GM21367 (cell line): ENCODE measurements around the gene STX16.
"Not testable (repeated sequence)": the region's sequence is repeated elsewhere in the genome, so short reads cannot be mapped to it uniquely, and the experiment has no call there.

Experiments
- ATAC-seq: cut with Tn5 transposase; IDR thresholded peaks from one replicate; pipeline ENCODE4 v1.9.1; 2021; ENCODE audit not compliant: unreplicated experiment

Gene STX16

DNA sequence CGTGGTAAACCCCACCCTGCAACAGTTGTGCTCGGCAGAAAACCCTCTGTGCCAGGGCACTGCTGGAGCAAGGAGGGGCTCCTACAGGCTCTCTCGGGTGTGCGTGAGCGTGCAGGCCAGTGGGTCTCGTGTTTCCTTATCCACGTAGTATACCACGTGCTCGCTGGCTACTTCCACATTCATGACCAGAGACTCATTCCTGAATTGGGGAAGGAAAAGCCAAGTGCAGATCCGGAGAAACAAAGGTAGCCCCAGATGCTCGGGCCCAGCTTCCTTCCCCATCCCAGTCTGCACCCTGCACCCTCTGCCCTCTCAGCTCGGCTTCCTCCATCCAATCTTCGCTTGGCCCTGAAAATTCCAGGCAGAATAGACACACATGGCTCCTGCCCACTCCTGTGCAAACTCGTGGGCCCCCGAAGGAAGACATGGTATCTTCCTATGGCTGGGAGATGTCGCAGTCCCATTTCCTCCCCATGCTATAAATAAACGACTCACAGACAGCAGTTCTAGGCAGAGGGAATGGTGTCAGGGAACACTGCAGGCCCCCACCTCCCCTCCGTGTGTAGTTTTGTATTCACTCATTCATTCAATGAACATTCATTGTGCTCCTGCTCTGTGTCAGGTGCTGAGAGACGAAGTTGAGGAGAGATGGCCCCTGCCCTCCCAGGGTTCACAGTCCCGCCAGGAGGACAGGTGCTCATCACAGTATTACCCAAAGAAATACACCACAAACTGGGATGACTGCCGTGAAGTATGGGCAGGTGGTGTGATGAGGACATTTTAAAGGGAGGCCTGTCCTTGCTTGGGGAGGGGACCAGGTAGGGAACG, 71.1 kb downstream of the STX16 start:
- no peak for ATAC-seq

DNA sequence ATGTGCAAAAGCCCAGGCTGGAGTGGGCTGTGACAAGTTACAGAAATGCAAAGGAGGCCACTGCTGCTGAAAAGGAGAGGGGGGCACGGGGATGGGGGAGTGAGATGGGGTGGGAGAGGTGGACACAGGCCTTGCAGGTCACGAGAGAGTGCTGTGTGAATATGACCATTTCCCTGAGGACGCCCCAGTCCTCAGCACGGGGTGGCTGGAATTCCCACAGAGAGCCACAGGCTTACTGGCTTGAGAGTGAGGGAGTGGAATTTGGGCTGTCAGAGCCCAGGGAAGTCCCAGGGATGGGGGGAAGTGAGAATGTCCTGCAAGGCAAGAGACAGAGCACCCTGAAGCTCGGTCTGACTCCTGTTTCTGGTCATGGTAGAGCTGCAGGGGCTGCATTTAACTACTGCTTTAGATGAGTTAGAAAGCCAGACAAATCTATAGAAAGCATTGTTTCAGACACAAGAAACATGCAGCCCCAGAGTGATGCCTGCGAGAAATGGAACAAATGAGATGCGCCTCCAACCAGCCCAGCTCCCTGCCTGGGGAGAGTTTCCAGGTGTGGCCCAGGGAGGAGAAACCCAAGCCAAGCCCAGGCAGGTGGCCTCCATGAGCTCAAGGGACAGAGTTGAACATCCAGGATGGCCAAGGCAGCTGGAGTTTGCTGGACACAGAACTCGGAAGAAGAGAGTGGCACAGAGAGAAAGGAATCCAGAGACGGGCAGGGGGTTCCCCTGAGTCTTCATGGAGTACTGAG, 72.0 kb downstream of the STX16 start:
- no peak for ATAC-seq

DNA sequence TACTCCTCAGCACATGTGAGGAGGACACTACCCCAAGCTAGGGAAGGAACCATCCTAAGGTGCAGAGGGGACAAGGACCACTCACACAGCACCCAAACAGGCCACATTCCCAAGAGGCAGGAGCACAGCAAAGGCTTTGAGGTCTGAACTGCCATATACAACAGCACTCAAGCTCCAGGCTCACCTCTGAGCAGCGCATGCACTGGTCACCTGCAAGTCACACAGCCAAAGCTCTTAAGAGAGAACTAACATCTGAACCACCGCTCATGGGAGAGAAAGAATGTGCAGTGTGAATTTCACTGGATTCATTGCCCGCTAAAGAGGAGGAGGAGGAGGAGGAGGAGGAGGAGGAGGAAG, 72.5 kb downstream of the STX16 start:
- no peak for ATAC-seq

DNA sequence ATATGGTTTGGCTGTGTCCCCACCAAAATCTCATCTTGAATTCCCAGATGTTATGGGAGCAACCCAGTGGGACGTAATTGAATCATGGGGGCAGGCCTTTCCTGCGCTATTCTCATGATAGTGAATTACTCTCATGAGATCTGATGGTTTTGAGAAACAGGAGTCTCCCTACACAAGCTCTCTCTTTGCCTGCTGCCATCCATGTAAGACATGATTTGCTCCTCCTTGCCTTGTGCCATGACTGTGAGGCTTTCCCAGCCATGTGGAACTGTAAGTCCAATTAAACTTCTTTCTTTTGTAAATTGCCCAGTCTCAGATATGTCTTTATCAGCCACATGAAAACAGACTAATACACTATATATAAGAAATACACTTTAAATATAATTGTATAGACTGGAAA, 75.1 kb downstream of the STX16 start:
- not testable (repeated sequence) for ATAC-seq
